MM.1S (cell line): ENCODE results near the gene SUCO.

ENCODE experiments used
- DNase-seq: peaks from one replicate; pipeline ENCODE4 v3.0.0-alpha.2; 2015
- H2AFZ ChIP-seq: fragments of 300-600 bp; sonication (generic); 2 replicates; pipeline ENCODE4 v1.6.0; 2016; ENCODE audit warnings: antibody characterized with exemption, low read length
- H3F3A ChIP-seq: fragments of 300-600 bp; sonication (generic); 2 replicates; pipeline ENCODE4 v1.6.1; 2016; ENCODE audit warnings: mild to moderate bottlenecking, antibody characterized with exemption, low read length, moderate library complexity, mixed read lengths; ENCODE audit not compliant: insufficient read depth
- H3K27ac ChIP-seq: fragments of 300-600 bp; sonication (generic); 2 replicates; pipeline ENCODE4 v1.5.1; 2016; ENCODE audit warnings: mild to moderate bottlenecking, low read length
- H3K27me3 ChIP-seq: fragments of 300-600 bp; sonication (generic); replicated peaks from 2 replicates; pipeline ENCODE4 v1.6.0; 2016; ENCODE audit warnings: low read length; ENCODE audit not compliant: insufficient read depth
- H3K36me3 ChIP-seq: fragments of 300-600 bp; sonication (generic); replicated peaks from 2 replicates; pipeline ENCODE4 v1.6.1; 2016; ENCODE audit warnings: mild to moderate bottlenecking, low read length, mixed read lengths; ENCODE audit not compliant: insufficient read depth
- H3K4me1 ChIP-seq: fragments of 300-600 bp; sonication (generic); 2 replicates; pipeline ENCODE4 v1.6.1; 2016; ENCODE audit warnings: low read length, mixed read lengths
- H3K4me2 ChIP-seq: fragments of 300-600 bp; sonication (generic); 2 replicates; pipeline ENCODE4 v1.6.0; 2016; ENCODE audit warnings: low read depth, low read length
- H3K4me3 ChIP-seq: fragments of 300-600 bp; sonication (generic); 2 replicates; pipeline ENCODE4 v1.5.1; 2016; ENCODE audit warnings: low read length, mixed read lengths
- H3K79me2 ChIP-seq: fragments of 300-600 bp; sonication (generic); 2 replicates; pipeline ENCODE4 v1.6.1; 2016; ENCODE audit warnings: mixed run types, low read length, mixed read lengths
- H3K9ac ChIP-seq: fragments of 300-600 bp; sonication (generic); 2 replicates; pipeline ENCODE4 v1.6.1; 2016; ENCODE audit warnings: low read length, mixed read lengths
- H3K9me2 ChIP-seq: fragments of 300-600 bp; sonication (generic); replicated peaks from 2 replicates; pipeline ENCODE4 v1.6.1; 2016; ENCODE audit warnings: mild to moderate bottlenecking, low read length, mixed read lengths; ENCODE audit not compliant: insufficient read depth
- H3K9me3 ChIP-seq: fragments of 300-600 bp; sonication (generic); replicated peaks from 2 replicates; pipeline ENCODE4 v1.6.1; 2016; ENCODE audit warnings: mild to moderate bottlenecking, low read length, mixed read lengths; ENCODE audit not compliant: insufficient read depth
- H4K20me1 ChIP-seq: fragments of 300-600 bp; sonication (generic); 2 replicates; pipeline ENCODE4 v1.6.1; 2016; ENCODE audit warnings: mild to moderate bottlenecking, low read length, moderate library complexity, mixed read lengths; ENCODE audit not compliant: insufficient read depth
- EZH2 ChIP-seq: fragments of 300-600 bp; sonication (generic); optimal IDR thresholded peaks from 2 replicates; pipeline ENCODE3; 2017; ENCODE audit warnings: low read depth, mild to moderate bottlenecking, antibody characterized with exemption, low read length, mixed read lengths
- EZH2phosphoT487 ChIP-seq: fragments of 300-600 bp; sonication (generic); IDR thresholded peaks from 2 replicates; pipeline ENCODE4 v1.6.1; 2018; ENCODE audit warnings: antibody characterized with exemption, low read length
- TF ChIP-seq, protein P1 (sequence below): fragments of 300-600 bp; sonication (generic); IDR thresholded peaks from 2 replicates; pipeline ENCODE4 v1.5.1; 2016; ENCODE audit warnings: antibody characterized with exemption, low read length, mixed read lengths

Gene SUCO

DNA sequence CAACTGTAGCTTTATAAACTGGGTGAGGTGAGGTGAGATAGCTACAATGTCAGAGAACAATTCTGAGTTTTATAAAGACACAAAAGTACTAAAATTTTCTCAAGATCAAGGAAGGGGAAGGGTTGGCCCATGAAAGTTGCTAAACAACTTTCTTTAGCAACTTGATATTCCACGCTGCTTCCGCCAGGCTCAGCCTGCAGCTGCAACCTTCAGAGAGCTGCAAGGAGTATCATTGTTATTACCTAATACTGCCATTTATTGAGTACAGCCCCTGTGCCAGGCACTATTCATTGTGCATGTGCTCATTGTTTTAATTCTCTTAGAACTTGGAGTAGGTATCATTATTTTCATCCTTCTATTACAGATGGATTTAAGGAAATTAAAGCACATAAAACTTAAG, 34.1 kb upstream of the SUCO start:
- DNase-seq, result no peak

DNA sequence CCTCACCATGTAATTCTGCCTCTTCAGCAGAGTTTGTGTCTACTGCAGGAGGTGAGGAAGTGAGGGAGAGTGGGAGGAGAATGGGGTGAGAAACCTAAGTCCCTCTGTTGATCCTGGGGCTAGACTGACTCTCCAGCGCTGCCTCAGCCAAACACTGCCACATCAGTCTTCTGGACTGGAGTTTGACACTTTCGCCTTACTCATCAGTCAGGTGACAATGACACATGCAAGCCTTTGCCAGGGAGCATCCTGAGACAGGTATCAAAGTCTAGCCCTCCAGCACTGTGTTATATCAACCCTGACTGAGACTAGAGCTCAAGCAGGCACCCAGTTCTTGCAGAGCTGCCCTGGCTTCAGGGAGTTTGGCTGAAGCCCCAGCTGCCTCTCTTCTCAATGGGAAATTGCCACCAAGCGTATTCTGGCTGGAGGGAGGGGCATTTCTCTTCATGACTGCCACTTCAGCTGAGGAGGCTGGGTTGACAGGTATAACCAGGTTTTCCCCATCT, 33.3 kb upstream of the SUCO start:
- Histone ChIP-seq H3F3A (no peaks in the 10 kb centered on the region), H3K9me3 (no peaks in the 10 kb centered on the region), H3K79me2 (no peaks in the 10 kb centered on the region), H3K9ac (no peak overlapping the region), H3K4me2 (no peak overlapping the region), H3K4me1 (no peaks in the 10 kb centered on the region), H4K20me1 (no peaks in the 10 kb centered on the region), H3K27me3 (no peaks in the 10 kb centered on the region), H2AFZ (no peak overlapping the region), H3K27ac (no peak overlapping the region), H3K9me2 (no peaks in the 10 kb centered on the region), H3K36me3 (no peaks in the 10 kb centered on the region), H3K4me3 (no peak overlapping the region)
- no peak for DNase-seq
- no peak for TF ChIP-seq EZH2
- no peak for TF ChIP-seq EZH2phosphoT487
- TF ChIP-seq, protein P1, sequence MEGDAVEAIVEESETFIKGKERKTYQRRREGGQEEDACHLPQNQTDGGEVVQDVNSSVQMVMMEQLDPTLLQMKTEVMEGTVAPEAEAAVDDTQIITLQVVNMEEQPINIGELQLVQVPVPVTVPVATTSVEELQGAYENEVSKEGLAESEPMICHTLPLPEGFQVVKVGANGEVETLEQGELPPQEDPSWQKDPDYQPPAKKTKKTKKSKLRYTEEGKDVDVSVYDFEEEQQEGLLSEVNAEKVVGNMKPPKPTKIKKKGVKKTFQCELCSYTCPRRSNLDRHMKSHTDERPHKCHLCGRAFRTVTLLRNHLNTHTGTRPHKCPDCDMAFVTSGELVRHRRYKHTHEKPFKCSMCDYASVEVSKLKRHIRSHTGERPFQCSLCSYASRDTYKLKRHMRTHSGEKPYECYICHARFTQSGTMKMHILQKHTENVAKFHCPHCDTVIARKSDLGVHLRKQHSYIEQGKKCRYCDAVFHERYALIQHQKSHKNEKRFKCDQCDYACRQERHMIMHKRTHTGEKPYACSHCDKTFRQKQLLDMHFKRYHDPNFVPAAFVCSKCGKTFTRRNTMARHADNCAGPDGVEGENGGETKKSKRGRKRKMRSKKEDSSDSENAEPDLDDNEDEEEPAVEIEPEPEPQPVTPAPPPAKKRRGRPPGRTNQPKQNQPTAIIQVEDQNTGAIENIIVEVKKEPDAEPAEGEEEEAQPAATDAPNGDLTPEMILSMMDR, result no peak

More for the DNA sequence above, 34.1 kb upstream of the SUCO start:
- no peaks in the 10 kb centered on the region for H3K4me1 ChIP-seq
- no peaks in the 10 kb centered on the region for H3K79me2 ChIP-seq
- TF ChIP-seq EZH2phosphoT487 (no peak), EZH2 (no peak)
- TF ChIP-seq, protein P1, result no peak
- H3K4me2 ChIP-seq, result no peak overlapping the region
- H3K9ac ChIP-seq, result no peak overlapping the region
- no peaks in the 10 kb centered on the region for H3K9me3 ChIP-seq
- no peaks in the 10 kb centered on the region for H3F3A ChIP-seq
- H3K4me3 ChIP-seq, result no peak overlapping the region
- no peaks in the 10 kb centered on the region for H3K27me3 ChIP-seq
- H2AFZ ChIP-seq, result no peak overlapping the region
- H3K36me3 ChIP-seq, result no peaks in the 10 kb centered on the region
- H3K27ac ChIP-seq, result no peak overlapping the region
- H4K20me1 ChIP-seq, result no peaks in the 10 kb centered on the region
- no peaks in the 10 kb centered on the region for H3K9me2 ChIP-seq

DNA sequence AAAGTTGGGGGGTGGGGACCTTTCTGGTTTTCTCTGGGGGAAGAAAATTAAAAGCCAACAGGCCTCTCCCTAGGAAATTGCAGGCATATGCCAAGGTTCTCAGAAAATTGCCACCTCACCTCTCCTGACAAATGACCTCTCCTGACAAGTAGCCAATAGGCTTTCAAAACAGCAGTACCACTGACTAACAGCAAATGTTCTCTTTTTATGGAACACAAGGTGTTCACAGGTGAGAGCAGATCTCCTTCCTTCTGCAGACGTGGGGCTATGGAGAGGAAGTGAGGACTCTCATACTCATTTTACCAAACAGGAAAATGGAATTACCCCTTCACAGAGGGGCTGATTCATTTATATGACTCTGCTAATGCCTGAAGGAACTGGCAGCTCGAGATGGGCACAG, 32.7 kb upstream of the SUCO start:
- no peaks in the 10 kb centered on the region for H3K9me3 ChIP-seq
- no peaks in the 10 kb centered on the region for H3K9me2 ChIP-seq
- no peak overlapping the region for H2AFZ ChIP-seq
- H3F3A ChIP-seq, result no peaks in the 10 kb centered on the region
- H3K4me1 ChIP-seq, result no peaks in the 10 kb centered on the region
- H3K79me2 ChIP-seq, result no peaks in the 10 kb centered on the region
- no peak overlapping the region for H3K9ac ChIP-seq
- H3K4me3 ChIP-seq, result no peak overlapping the region
- no peaks in the 10 kb centered on the region for H4K20me1 ChIP-seq
- no peak for DNase-seq
- H3K27ac ChIP-seq, result no peak overlapping the region
- no peaks in the 10 kb centered on the region for H3K27me3 ChIP-seq
- TF ChIP-seq, protein P1, result no peak
- TF ChIP-seq EZH2phosphoT487, result no peak
- TF ChIP-seq EZH2, result no peak
- H3K36me3 ChIP-seq, result no peaks in the 10 kb centered on the region
- no peak overlapping the region for H3K4me2 ChIP-seq
